Measurements from ENCODE around the gene LRRC8B.

DNA sequence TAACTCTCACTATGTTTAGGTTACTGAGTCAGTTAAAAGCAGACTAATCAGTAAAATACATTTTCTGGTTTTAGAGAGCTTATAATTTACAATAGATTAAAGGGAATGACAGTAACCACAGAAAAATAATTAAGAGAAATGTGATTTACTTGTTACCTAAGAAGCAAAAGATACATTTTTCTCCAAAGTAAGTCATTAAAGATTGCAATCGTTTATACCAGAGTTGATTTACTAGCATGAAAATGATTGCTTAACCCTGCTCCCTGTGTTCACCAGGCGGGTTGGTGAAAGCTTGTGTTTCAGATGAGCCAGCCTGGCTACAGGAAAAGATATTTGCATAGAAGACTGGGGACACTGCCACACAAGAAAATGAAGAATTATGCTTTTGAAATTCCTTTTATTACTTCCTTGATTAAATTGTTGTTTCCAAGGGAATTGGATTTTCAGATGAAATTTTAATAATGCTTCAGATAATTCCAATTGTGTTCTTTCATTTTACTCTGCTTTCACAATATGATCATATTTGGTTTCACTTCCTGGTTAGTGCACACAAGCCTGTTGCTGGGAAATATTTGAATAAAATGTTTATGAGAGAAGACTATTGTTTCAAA, 27.9 kb downstream of the LRRC8B start:
- TF ChIP-seq ZBTB46 (CRISPR knock-in tag; IDR thresholded peaks at IDR 0.05; ENCODE audit: borderline replicate concordance) (no peak), POLR2A (IDR thresholded peaks at IDR 0.05; ENCODE audit: insufficient read depth in 1 of 2, low read depth in 2 of 2, low read length in 2 of 2) (no peak), NFIC (IDR thresholded peaks at IDR 0.05; ENCODE audit: low read length) (no peak), SALL2 (CRISPR knock-in tag; IDR thresholded peaks at IDR 0.05) (no peak), SMAD3 (CRISPR knock-in tag; IDR thresholded peaks at IDR 0.05) (no peak), MZF1 (CRISPR knock-in tag; IDR thresholded peaks at IDR 0.05; ENCODE audit: borderline replicate concordance) (no peak), CTCF (CRISPR knock-in tag; IDR thresholded peaks at IDR 0.05) (no peak), ZBTB25 (CRISPR knock-in tag; IDR thresholded peaks at IDR 0.05) (no peak), MXD4 (CRISPR knock-in tag; IDR thresholded peaks at IDR 0.05) (no peak), ASH2L (IDR thresholded peaks at IDR 0.05; ENCODE audit: insufficient read length, low read depth, low read length) (no peak), ZSCAN25 (CRISPR knock-in tag; IDR thresholded peaks at IDR 0.05) (no peak)
